T-helper 2 cell treated with Interferon-gamma antibody and Interleukin-4, amounts not matched to agents 100 ng/mL and 5 ng/mL, for 36 hours (primary cell): ENCODE results near the gene FLACC1. TPM values are rescaled to one million over a fixed set of nuclear protein-coding genes. Genes with fewer than 3 reads are reported as not detected.

Experiments used
- intact Hi-C: fragments of 100-400 bp; cut with micrococcal nuclease; formaldehyde crosslinking; loops from one replicate; pipeline ENCODE4 v1.15.1; 2023
- total RNA-seq: library from RNA; stranded (reverse); gene quantifications from 2 replicates; pipeline ENCODE4 v1.2.3, GENCODE V29; 2022

The FLACC1 gene
- total RNA-seq, 1 donor from 2014 or later: 1.3 TPM

GRCh38 chr2:201257381-201257955, 99.7 kb downstream of the FLACC1 start:
- intact Hi-C loops: loop anchor here (5.0 kb wide), 3 partner anchors 160 to 445 kb away; partner anchors contain the start of gene BZW1

DNA sequence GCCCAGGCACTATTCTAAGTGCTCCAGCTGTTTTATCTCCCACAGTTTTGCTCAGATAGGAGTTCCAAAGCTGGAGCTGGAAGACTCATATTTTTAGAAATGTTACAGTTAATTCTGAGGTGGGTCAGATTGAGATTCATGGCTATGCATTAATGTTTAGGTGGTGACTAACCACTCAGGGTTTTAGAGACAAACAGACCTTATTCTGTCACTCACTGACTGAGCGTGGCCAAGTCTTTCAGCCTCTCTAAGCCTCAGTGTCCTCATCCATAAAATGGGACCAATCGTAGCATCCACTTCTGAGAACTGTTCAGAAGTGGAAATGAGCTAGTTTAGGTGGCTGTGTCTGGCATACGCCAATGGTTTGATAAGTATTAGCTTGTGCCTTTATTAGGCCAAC, 101.1 kb downstream of the FLACC1 start:
- intact Hi-C loops: loop anchor here (5.0 kb wide), 3 partner anchors 161 to 444 kb away; partner anchors contain the start of gene BZW1

DNA sequence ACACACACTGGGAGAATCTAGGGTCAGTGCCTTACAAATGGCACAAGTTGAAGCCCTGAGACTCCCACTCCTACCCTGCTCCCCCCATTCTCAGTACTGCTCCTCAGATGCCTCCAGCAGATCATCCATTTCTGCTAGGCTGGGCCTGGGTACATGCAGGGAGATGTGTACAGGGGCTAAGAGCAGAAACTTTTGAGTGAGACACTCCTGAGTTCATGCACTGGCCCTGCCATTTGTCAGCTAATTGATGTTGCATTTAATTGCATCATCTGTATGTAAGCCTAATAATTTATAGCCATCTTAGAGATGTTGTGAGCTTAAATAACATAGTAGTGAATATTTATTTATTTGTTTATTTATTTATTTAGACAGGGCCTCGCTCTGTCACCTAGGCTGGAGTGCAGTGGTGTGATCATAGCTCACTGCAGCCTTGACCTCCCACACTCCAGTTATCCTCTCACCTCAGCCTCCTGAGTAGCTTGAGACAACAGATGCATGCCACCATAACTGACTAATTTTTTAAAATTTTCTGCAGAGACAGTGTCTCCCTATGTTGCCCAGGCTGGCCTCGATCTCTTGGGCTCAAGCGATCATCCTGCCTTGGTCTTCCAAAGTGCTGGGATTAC, 101.6 kb downstream of the FLACC1 start:
- intact Hi-C loops: loop anchor here (5.0 kb wide), 3 partner anchors 162 to 443 kb away; partner anchors contain the start of gene BZW1

DNA sequence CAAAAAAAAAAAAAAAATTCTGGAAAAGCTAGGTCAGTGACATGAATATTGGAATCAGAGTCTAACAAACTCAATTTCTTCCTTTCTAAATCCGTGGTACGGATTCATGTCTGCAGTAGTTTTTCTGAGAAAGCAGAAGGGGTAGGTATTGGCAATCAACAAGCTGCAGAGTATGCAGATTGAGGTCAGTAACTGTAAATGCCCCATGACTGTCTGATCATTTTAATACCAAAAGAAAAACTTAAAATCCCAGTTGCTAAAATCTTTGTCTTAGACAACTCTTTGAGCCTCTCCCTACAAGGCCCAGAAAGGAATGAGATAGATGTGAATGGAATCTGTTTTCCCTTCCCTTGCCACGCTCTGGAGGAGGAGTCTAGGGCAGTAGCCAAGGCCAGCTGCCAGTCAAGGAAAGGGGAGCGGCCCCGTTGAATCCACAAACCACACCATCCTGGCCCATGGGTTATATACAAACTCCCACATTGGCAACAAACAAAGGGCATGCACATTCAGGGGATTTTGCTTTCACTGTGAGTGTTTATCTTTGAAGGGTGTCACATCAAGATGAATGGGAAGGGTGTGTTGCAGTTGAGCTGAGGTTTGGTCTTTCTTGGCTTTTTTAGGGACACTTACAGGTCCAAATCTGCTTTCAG, 102.9 kb downstream of the FLACC1 start:
- intact Hi-C loops: no loop called here

DNA sequence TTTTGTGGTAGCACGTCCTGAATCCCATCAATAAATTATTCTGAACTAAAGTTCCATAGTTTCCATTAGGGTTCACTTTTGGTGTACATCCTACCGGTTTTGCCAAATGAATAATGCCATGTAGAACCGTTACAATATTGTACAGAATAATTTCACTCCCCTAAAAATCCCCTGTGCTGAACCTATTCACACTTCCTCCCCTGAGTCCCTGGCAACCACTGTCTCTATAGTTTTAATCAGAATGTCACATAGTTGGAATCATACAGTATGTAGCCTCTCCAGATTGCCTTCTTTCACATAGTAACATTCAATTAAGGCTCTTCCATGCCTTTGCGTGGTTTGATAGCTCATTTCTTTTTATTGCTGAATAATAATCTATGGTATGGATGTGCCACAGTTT, 106.4 kb downstream of the FLACC1 start:
- intact Hi-C loops: no loop called here

GRCh38 chr2:201249889-201250288, 107.3 kb downstream of the FLACC1 start:
- intact Hi-C loops: no loop called here

- intact Hi-C loops: no loop called here
Observed at GRCh38 chr2:201248288-201248844, 108.8 kb downstream of the FLACC1 start.

DNA sequence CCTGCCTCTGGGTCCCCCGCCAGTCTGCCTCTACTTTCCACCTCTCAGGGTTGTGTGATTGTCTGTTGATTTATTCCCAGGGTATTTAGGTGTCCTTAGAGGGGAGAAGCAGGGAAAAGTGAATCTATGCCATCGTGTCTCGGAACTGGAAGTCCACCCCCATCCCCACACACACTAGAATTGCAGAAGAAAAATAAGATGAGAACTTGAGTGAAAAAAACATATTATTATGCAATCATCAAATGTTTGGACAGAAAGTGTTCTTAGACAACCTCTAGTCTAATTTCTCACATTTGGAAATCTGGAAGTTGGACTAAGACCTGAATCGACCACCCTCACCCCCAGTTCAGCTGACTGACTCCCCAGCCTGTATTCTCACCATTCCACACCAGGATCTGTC, 110.9 kb downstream of the FLACC1 start:
- intact Hi-C loops: no loop called here

- intact Hi-C loops: no loop called here
Observed at GRCh38 chr2:201244829-201245228, 112.3 kb downstream of the FLACC1 start.

DNA sequence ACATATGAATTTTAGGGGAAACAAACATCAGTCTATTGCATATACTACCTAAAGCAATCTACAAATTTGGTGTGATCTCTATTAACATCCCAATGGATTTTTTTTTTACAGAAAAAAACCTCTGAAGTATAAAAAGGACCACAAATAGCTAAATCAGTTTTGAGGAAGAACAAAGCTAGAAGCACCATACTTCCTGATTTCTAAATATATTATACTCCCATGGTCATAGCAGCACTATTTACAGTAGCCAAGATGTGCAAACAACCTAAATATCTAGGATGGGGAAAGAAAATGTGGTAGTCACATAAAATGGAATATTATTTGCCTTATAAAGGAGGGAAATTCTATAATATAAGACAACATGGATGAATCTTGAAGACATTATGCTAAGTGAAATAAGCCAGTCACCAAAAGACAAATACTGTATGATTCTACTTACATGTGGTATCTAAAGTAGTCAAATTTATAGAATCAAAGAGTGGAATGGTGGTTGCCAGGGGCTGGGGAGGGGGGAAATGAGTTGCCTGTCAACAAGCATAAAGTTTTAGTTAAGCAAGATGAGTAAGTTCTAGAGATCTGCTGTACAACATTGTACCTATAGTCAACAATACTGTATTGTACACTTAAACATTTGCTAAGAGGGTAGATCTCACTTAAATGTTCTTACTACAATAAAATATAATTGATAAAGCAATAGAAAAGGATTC, 114.4 kb downstream of the FLACC1 start:
- intact Hi-C loops: no loop called here

GRCh38 chr2:201239167-201239935, 117.8 kb downstream of the FLACC1 start:
- intact Hi-C loops: loop anchor here (10.0 kb wide), 1 partner anchor 1025 kb away; the partner anchor contains the start of gene NOP58

Other genes starting within 250 kb of the FLACC1 start
- gene CFLAR, start 241.2 kb downstream of the FLACC1 start, total RNA-seq: 117 TPM in 2 replicates
- 37.0 and 38.7 TPM in 2 replicates for gene CASP10, start 174.2 kb downstream of the FLACC1 start, total RNA-seq
- 79.1 and 79.4 TPM in 2 replicates for gene CASP8, start 96.8 kb downstream of the FLACC1 start, total RNA-seq
- gene TRAK2, start 94.1 kb upstream of the FLACC1 start, total RNA-seq: 38.9 and 40.1 TPM in 2 replicates
- 14.4 and 18.1 TPM in 2 replicates for gene STRADB, start 94.4 kb upstream of the FLACC1 start, total RNA-seq